OCI-M1 (cell line): ENCODE data around the gene RHOJ.

Source experiments
- DNase-seq: peaks from one replicate; lab custom pipeline; 2025; lab: John Stamatoyannopoulos, UW

RHOJ gene

GRCh38 chr14:63205866-63206265 is 1.6 kb downstream of the RHOJ start:
- DNase-seq: no peak

GRCh38 chr14:63209160-63209559 is 4.9 kb downstream of the RHOJ start:
- no peak for DNase-seq

- no peak for DNase-seq
Observed at GRCh38 chr14:63210812-63211211, 6.6 kb downstream of the RHOJ start.

- DNase-seq: no peak
Observed at GRCh38 chr14:63212209-63212608, 8.0 kb downstream of the RHOJ start.

GRCh38 chr14:63212776-63213500 is 8.7 kb downstream of the RHOJ start:
- no peak for DNase-seq

GRCh38 chr14:63214417-63215196 is 10.4 kb downstream of the RHOJ start:
- DNase-seq: no peak

GRCh38 chr14:63220526-63220925 is 16.3 kb downstream of the RHOJ start:
- no peak for DNase-seq

- DNase-seq: no peak
Observed at GRCh38 chr14:63223596-63223995, 19.4 kb downstream of the RHOJ start.

- no peak for DNase-seq
Observed at GRCh38 chr14:63224196-63224595, 20.0 kb downstream of the RHOJ start.

- DNase-seq: no peak
Observed at GRCh38 chr14:63228217-63228616, 24.0 kb downstream of the RHOJ start.

GRCh38 chr14:63229330-63230059 is 25.3 kb downstream of the RHOJ start:
- no peak for DNase-seq

- no peak for DNase-seq
Observed at GRCh38 chr14:63231766-63232165, 27.5 kb downstream of the RHOJ start.

GRCh38 chr14:63237791-63238190 is 33.5 kb downstream of the RHOJ start:
- DNase-seq: no peak

GRCh38 chr14:63240221-63240620 is 36.0 kb downstream of the RHOJ start:
- no peak for DNase-seq

- DNase-seq: no peak
Observed at GRCh38 chr14:63241096-63241495, 36.9 kb downstream of the RHOJ start.

GRCh38 chr14:63243646-63244045 is 39.4 kb downstream of the RHOJ start:
- DNase-seq: no peak

- DNase-seq: no peak
Observed at GRCh38 chr14:63245893-63246292, 41.6 kb downstream of the RHOJ start.

GRCh38 chr14:63248211-63248610 is 44.0 kb downstream of the RHOJ start:
- DNase-seq: no peak

GRCh38 chr14:63249092-63249491 is 44.8 kb downstream of the RHOJ start:
- DNase-seq: no peak

GRCh38 chr14:63257299-63257698 is 53.1 kb downstream of the RHOJ start:
- no peak for DNase-seq

GRCh38 chr14:63262446-63262845 is 58.2 kb downstream of the RHOJ start:
- no peak for DNase-seq

- DNase-seq: no peak
Observed at GRCh38 chr14:63266106-63266505, 61.9 kb downstream of the RHOJ start.

GRCh38 chr14:63267171-63267570 is 62.9 kb downstream of the RHOJ start:
- DNase-seq: no peak
